HEK293 (cell line): Measurements from ENCODE around the gene PPP1R3G.

Experiments used
- CTCF ChIA-PET: fragments of 350-600 bp; formaldehyde crosslinking; extraction: SDS; loops from one replicate; lab custom pipeline; 2021; ENCODE audit warnings: antibody characterized with exemption; lab: Yijun Ruan, JAX
- POLR2A ChIA-PET: fragments of 300-600 bp; formaldehyde crosslinking; extraction: SDS; loops from one replicate; lab custom pipeline; 2020; ENCODE audit warnings: antibody characterized with exemption, inconsistent platforms; lab: Yijun Ruan, JAX
- H3K27ac ChIP-seq: fragments of 200-500 bp; sonication (Bioruptor generic); 2 replicates; pipeline ENCODE4 v1.5.1; 2014; ENCODE audit warnings: low read depth, low read length, control low read depth, inconsistent platforms; ENCODE audit errors: extremely low read depth
- H3K36me3 ChIP-seq, 2 experiments: fragments of 200-500 bp in 1 of 2; sonication (Bioruptor generic) in 1 of 2; 1 replicate in 1 of 2; 2 replicates in 1 of 2; pipeline ENCODE4 v1.5.1; 2014 to 2017; ENCODE audit warnings: inconsistent platforms in 2 of 2, low read length in 2 of 2; ENCODE audit not compliant: control insufficient read depth in 2 of 2, insufficient read depth in 1 of 2
- H3K4me1 ChIP-seq: fragments of 200-500 bp; sonication (Bioruptor generic); 2 replicates; pipeline ENCODE4 v1.5.1; 2014; ENCODE audit warnings: mild to moderate bottlenecking, low read length, inconsistent platforms; ENCODE audit not compliant: control insufficient read depth, insufficient read depth
- H3K4me3 ChIP-seq: 2 replicates; pipeline ENCODE4 v1.5.1; 2011; ENCODE audit warnings: low read depth, mild to moderate bottlenecking, control low read depth, low read length, moderate library complexity
- H3K9me3 ChIP-seq: fragments of 200-500 bp; sonication (Bioruptor generic); 2 replicates; pipeline ENCODE4 v1.5.1; 2014; ENCODE audit warnings: low read depth, low read length, inconsistent platforms; ENCODE audit not compliant: control insufficient read depth, insufficient read depth
- HOXC10 ChIP-seq: sonication (generic); formaldehyde crosslinking; IDR thresholded peaks from 2 replicates; pipeline ENCODE4 v1.8.1; 2023; ENCODE audit warnings: mild to moderate bottlenecking, missing genetic modification reagents
- MZF1 ChIP-seq: fragments of 450-650 bp; formaldehyde crosslinking; IDR thresholded peaks from 2 replicates; pipeline ENCODE4 v1.5.1; 2017; ENCODE audit warnings: missing biosample characterization, missing genetic modification characterization, borderline replicate concordance
- PRDM2 ChIP-seq: fragments of 450-650 bp; formaldehyde crosslinking; IDR thresholded peaks from 2 replicates; pipeline ENCODE4 v1.5.1; 2016; ENCODE audit warnings: missing biosample characterization, missing genetic modification characterization, borderline replicate concordance
- RBAK ChIP-seq: fragments of 450-650 bp; formaldehyde crosslinking; IDR thresholded peaks from 2 replicates; pipeline ENCODE4 v1.5.1; 2016; ENCODE audit warnings: missing biosample characterization, missing genetic modification characterization
- REST ChIP-seq: fragments of 450-650 bp; formaldehyde crosslinking; IDR thresholded peaks from 2 replicates; pipeline ENCODE4 v1.5.1; 2016; ENCODE audit warnings: missing biosample characterization, missing genetic modification characterization
- SALL2 ChIP-seq: fragments of 450-650 bp; formaldehyde crosslinking; IDR thresholded peaks from 2 replicates; pipeline ENCODE4 v1.5.0; 2017; ENCODE audit warnings: missing biosample characterization, mild to moderate bottlenecking, missing genetic modification characterization, borderline replicate concordance
- SP3 ChIP-seq: fragments of 450-650 bp; formaldehyde crosslinking; IDR thresholded peaks from 2 replicates; pipeline ENCODE4 v1.5.1; 2016; ENCODE audit warnings: missing biosample characterization, missing genetic modification characterization
- ZBTB7A ChIP-seq: fragments of 450-650 bp; formaldehyde crosslinking; IDR thresholded peaks from 2 replicates; pipeline ENCODE4 v1.5.1; 2016; ENCODE audit warnings: low read depth, missing biosample characterization, missing genetic modification characterization
- ZBTB8A ChIP-seq: fragments of 450-650 bp; formaldehyde crosslinking; IDR thresholded peaks from 2 replicates; pipeline ENCODE4 v1.5.1; 2016; ENCODE audit warnings: missing biosample characterization, missing genetic modification characterization
- ZFP3 ChIP-seq: fragments of 450-650 bp; formaldehyde crosslinking; IDR thresholded peaks from 2 replicates; pipeline ENCODE4 v1.5.1; 2016; ENCODE audit warnings: low read depth, missing biosample characterization, missing genetic modification characterization
- ZNF146 ChIP-seq: fragments of 450-650 bp; formaldehyde crosslinking; IDR thresholded peaks from 2 replicates; pipeline ENCODE4 v1.5.1; 2016; ENCODE audit warnings: missing biosample characterization, missing genetic modification characterization
- ZNF341 ChIP-seq: fragments of 450-650 bp; formaldehyde crosslinking; IDR thresholded peaks from 2 replicates; pipeline ENCODE4; 2016; ENCODE audit warnings: low read depth, missing biosample characterization, missing genetic modification characterization
- ZNF529 ChIP-seq: fragments of 450-650 bp; formaldehyde crosslinking; IDR thresholded peaks from 2 replicates; pipeline ENCODE4 v1.5.1; 2017; ENCODE audit warnings: missing genetic modification characterization, missing biosample characterization; ENCODE audit not compliant: insufficient replicate concordance

PPP1R3G gene

GRCh38 chr6:5055118-5055517, 30.0 kb upstream of the PPP1R3G start:
- Histone ChIP-seq H3K36me3 (no peaks in the 10 kb centered on the region), H3K27ac (no peak overlapping the region), H3K4me1 (no peaks in the 10 kb centered on the region), H3K4me3 (no peak overlapping the region), H3K9me3 (no peaks in the 10 kb centered on the region)
- POLR2A ChIA-PET: no interaction called here
- TF ChIP-seq REST (tag by site-specific recombination) (peak; percentile 82; the same call in 1 of the 2 replicates), ZFP3 (tag by site-specific recombination) (no peak), SP3 (tag by site-specific recombination) (no peak)
- CTCF ChIA-PET: interaction anchor here (0.8 to 6.2 kb wide), 2 partner anchors 89 to 318 kb away, joined by 3 to 34 read pairs; no protein-coding TSS in a partner anchor

- Histone ChIP-seq H3K4me1 (no peaks in the 10 kb centered on the region), H3K9me3 (no peaks in the 10 kb centered on the region), H3K36me3 (no peaks in the 10 kb centered on the region), H3K4me3 (no peak overlapping the region), H3K27ac (no peak overlapping the region)
- TF ChIP-seq RBAK (tag by site-specific recombination) (no peak), PRDM2 (tag by site-specific recombination) (no peak), ZNF529 (tag by site-specific recombination) (no peak), ZNF341 (tag by site-specific recombination) (no peak), SALL2 (no peak), ZNF146 (no peak), MZF1 (tag by site-specific recombination) (no peak), ZBTB8A (no peak), ZBTB7A (no peak), HOXC10 (CRISPR knock-in tag) (no peak)
- ChIA-PET POLR2A (interaction anchor here (0.7 kb wide), 2 partner anchors 24 to 510 kb away, joined by 3 to 4 read pairs; no protein-coding TSS in a partner anchor), CTCF (interaction anchor here (0.6 to 6.2 kb wide), 12 partner anchors 18 to 327 kb away, joined by 3 to 34 read pairs (median 4); no protein-coding TSS in a partner anchor)
These were observed 26.9 kb upstream of the PPP1R3G start for GRCh38 chr6:5058254-5058653.
